GM12878 (cell line): ENCODE measurements around the gene SPTBN1. TPM values are rescaled to one million over a fixed set of nuclear protein-coding genes. Genes with fewer than 3 reads are reported as not detected.
"Not testable (repeated sequence)": the region's sequence is repeated elsewhere in the genome, so short reads cannot be mapped to it uniquely, and the experiment has no call there.

Experiments
- ATAC-seq: fragments of 200-7000 bp; cut with Tn5 transposase; 3 replicates; pipeline ENCODE4 v1.9.1; 2020; ENCODE audit warnings: mild to moderate bottlenecking, moderate library complexity
- BruUV-seq: library from RNA; stranded (reverse); fragments of 400-500 nt; replicated peaks from 2 replicates; lab custom pipeline; 2021; lab: Mats Ljungman, UMichigan
- CTCF ChIA-PET: fragments of 300-600 bp; sonication (Branson Sonifier 250); formaldehyde crosslinking; extraction: SDS; loops from one replicate; lab custom pipeline; 2021; ENCODE audit warnings: inconsistent platforms; lab: Yijun Ruan, JAX
- POLR2A ChIA-PET: fragments of 350-600 bp; formaldehyde crosslinking; extraction: SDS; loops from one replicate; lab custom pipeline; 2021; ENCODE audit warnings: inconsistent platforms; lab: Charles Lee
- RAD21 ChIA-PET: fragments of 300-600 bp; sonication (Branson Sonifier 250); formaldehyde crosslinking; loops from one replicate; lab custom pipeline; 2023; ENCODE audit warnings: antibody characterized with exemption; ENCODE audit not compliant: unreplicated experiment; lab: Charles Lee
- SMC1A ChIA-PET: fragments of 300-600 bp; sonication (Branson Sonifier 250); formaldehyde crosslinking; loops from one replicate; lab custom pipeline; 2023; ENCODE audit not compliant: unreplicated experiment, uncharacterized antibody; lab: Charles Lee
- DNase-seq: peaks from one replicate; pipeline ENCODE4 v3.0.0-alpha.2; 2011; ENCODE audit warnings: low read depth, low spot score
- FAIRE-seq: peaks from 3 replicates; lab custom pipeline; 2011; peaks lifted over from hg19 to GRCh38; lab: Jason Lieb, UNC
- H2AFZ ChIP-seq: 2 replicates; pipeline ENCODE4 v1.6.0; 2011; ENCODE audit warnings: low read depth, low read length, control low read depth; ENCODE audit not compliant: control insufficient read depth
- H3K27ac ChIP-seq: 2 replicates; pipeline ENCODE4 v1.5.1; 2011; ENCODE audit warnings: control low read depth; ENCODE audit not compliant: control insufficient read depth, insufficient read depth
- H3K27me3 ChIP-seq, 2 experiments: replicated peaks in 1 of 2; 2 replicates each; pipeline versions ENCODE4 v1.6.0 to v1.6.1; 2011; ENCODE audit warnings: low read length in 1 of 2; ENCODE audit not compliant: control insufficient read depth in 2 of 2, insufficient read depth in 2 of 2
- H3K36me3 ChIP-seq, 2 experiments: 2 replicates each; pipeline ENCODE4 v1.5.1; 2011; ENCODE audit warnings: low read length in 1 of 2; ENCODE audit not compliant: control insufficient read depth in 2 of 2, insufficient read depth in 2 of 2
- H3K4me1 ChIP-seq: 2 replicates; pipeline ENCODE4 v1.6.1; 2011; ENCODE audit warnings: mild to moderate bottlenecking, low read length, moderate library complexity, mixed read lengths; ENCODE audit not compliant: control insufficient read depth, insufficient read depth
- H3K4me2 ChIP-seq: 2 replicates; pipeline ENCODE4 v1.6.0; 2011; ENCODE audit warnings: control low read depth; ENCODE audit not compliant: control insufficient read depth, insufficient read depth
- H3K4me3 ChIP-seq: fragments of 200-600 bp; sonication (generic); 2 replicates; pipeline ENCODE4 v1.5.1; 2016
- H3K79me2 ChIP-seq: 2 replicates; pipeline ENCODE4 v1.6.0; 2011; ENCODE audit warnings: low read length; ENCODE audit not compliant: control insufficient read depth, insufficient read depth
- H3K9ac ChIP-seq: 2 replicates; pipeline ENCODE4 v1.8.0; 2011; ENCODE audit warnings: low read length, control low read depth, mixed read lengths; ENCODE audit not compliant: control insufficient read depth, insufficient read depth
- H3K9me3 ChIP-seq: replicated peaks from 3 replicates; pipeline ENCODE4 v1.5.1; 2011; ENCODE audit warnings: mild to moderate bottlenecking, low read length; ENCODE audit not compliant: control insufficient read depth, insufficient read depth
- H4K20me1 ChIP-seq: 2 replicates; pipeline ENCODE4 v1.6.0; 2011; ENCODE audit not compliant: control insufficient read depth, insufficient read depth
- CEBPZ ChIP-seq: fragments of 150-350 bp; IDR thresholded peaks from 2 replicates; pipeline ENCODE4 v1.6.1; 2016; ENCODE audit warnings: low read depth, low read length
- NBN ChIP-seq: fragments of 450-650 bp; IDR thresholded peaks from 2 replicates; pipeline ENCODE4 v1.6.1; 2016
- PML ChIP-seq: IDR thresholded peaks from 2 replicates; pipeline ENCODE4 v1.6.1; 2012; ENCODE audit warnings: low read length, inconsistent platforms
- REST ChIP-seq: IDR thresholded peaks from 2 replicates; pipeline ENCODE4 v1.6.1; 2012; ENCODE audit warnings: mild to moderate bottlenecking, low read depth, low read length
- SMC3 ChIP-seq: IDR thresholded peaks from 2 replicates; pipeline ENCODE4 v1.6.1; 2011; ENCODE audit warnings: low read length, improper control_type of control experiment, borderline replicate concordance
- ZBTB4 ChIP-seq: fragments of 450-650 bp; formaldehyde crosslinking; IDR thresholded peaks from 2 replicates; pipeline ENCODE4 v1.4.0; 2022; ENCODE audit warnings: mild to moderate bottlenecking, moderate library complexity
- WGBS: methylation state at CpG from one replicate; pipeline ENCODE4 v1.1.6; 2016; ENCODE audit warnings: low lambda C conversion rate; ENCODE audit not compliant: insufficient replicate concordance, insufficient coverage; ENCODE audit errors: missing lambda C conversion rate; 5-methylcytosine and 5-hydroxymethylcytosine counted together
- in situ Hi-C: fragments of 300-500 bp; cut with MboI; formaldehyde crosslinking; loops from 9 replicates; pipeline ENCODE4 v1.14.3; 2018; ENCODE audit warnings: mixed read lengths
- intact Hi-C: fragments of 100-400 bp; cut with micrococcal nuclease; formaldehyde crosslinking; loops from one replicate; pipeline ENCODE4 v1.14.2; 2022; ENCODE audit not compliant: unreplicated experiment
- polyA plus RNA-seq, 11 experiments: library from polyadenylated mRNA; depleted of rRNA in 4 of 11; unstranded in 6 of 11; stranded (reverse) in 5 of 11; fragments of >200 nt; fragmentation: Nextera tagmentation in 4 of 11; fragmentation: Illumina TruSeq in 1 of 11; extraction: Ambion mirVana in 4 of 11; extraction: Trizol in 1 of 11; gene quantifications; 1 replicate in 1 of 11; 2 replicates in 10 of 11; pipeline versions ENCODE4 v1.2.1 to v1.2.3, GENCODE V29; 2011 to 2016; ENCODE audit warnings: inconsistent platforms in 2 of 11, missing spikeins in 2 of 11, low read depth in 1 of 11
- total RNA-seq, 4 experiments: library from RNA; depleted of rRNA in 3 of 4; stranded (reverse); fragments of >200 nt in 3 of 4; fragmentation: Illumina TruSeq in 1 of 4; extraction: Trizol in 1 of 4; gene quantifications; 2 replicates each; pipeline versions ENCODE4 v1.2.1 to v1.2.3, GENCODE V29; 2013 to 2021

Gene SPTBN1
- total and polyA plus RNA-seq, 10 of the 15 experiments (the other 5 are each of a cell fraction or from before 2014, with no cell fraction given), result 20.6 to 154 (median 76.7) TPM

- TF ChIP-seq ZBTB4 (no peak), CEBPZ (no peak), REST (no peak), PML (no peak), NBN (no peak), SMC3 (no peak)
Measured at GRCh38 chr2:54516842-54517241, 60.7 kb downstream of the SPTBN1 start (continued).

- ChIA-PET SMC1A (interaction anchor here (1.1 to 2.2 kb wide), 4 partner anchors 40 to 186 kb away, joined by 3 to 5 read pairs (median 3); no protein-coding TSS in a partner anchor), CTCF (interaction anchor here (0.7 to 2.1 kb wide), 2 partner anchors 186 to 187 kb away, joined by 3 to 5 read pairs; no protein-coding TSS in a partner anchor), RAD21 (interaction anchor here (1.3 kb wide), 1 partner anchor 148 kb away, joined by 6 read pairs; no protein-coding TSS in a partner anchor)
- H3K4me3 ChIP-seq, H2AFZ ChIP-seq, H3K79me2 ChIP-seq, DNase-seq, H3K4me2 ChIP-seq, H3K9me3 ChIP-seq, ATAC-seq, FAIRE-seq, in situ Hi-C loops, BruUV-seq, H3K36me3 ChIP-seq, H3K9ac ChIP-seq, H3K4me1 ChIP-seq, H3K27ac ChIP-seq, intact Hi-C loops, H4K20me1 ChIP-seq, POLR2A ChIA-PET, H3K27me3 ChIP-seq: not testable (repeated sequence)
- WGBS, result 74% methylated on average over 7 of the region's 7 CpGs
Measured at GRCh38 chr2:54518016-54518415, 61.9 kb downstream of the SPTBN1 start.
